HepG2 (cell line): ENCODE results near the gene ENPP7. TPM values are rescaled to one million over a fixed set of nuclear protein-coding genes. Genes with fewer than 3 reads are reported as not detected.

Source experiments
- ATAD3A ChIP-seq: sonication (generic); formaldehyde crosslinking; IDR thresholded peaks from 2 replicates; pipeline ENCODE4 v1.4.0; 2020; ENCODE audit warnings: missing genetic modification reagents
- ATF7 ChIP-seq, 2 experiments: fragments of 450-650 bp in 1 of 2; sonication (generic) in 1 of 2; formaldehyde crosslinking in 1 of 2; IDR thresholded peaks; 2 replicates each; pipeline versions ENCODE4 v1.4.0 to v1.6.1; 2016 to 2020; ENCODE audit warnings: antibody characterized with exemption in 1 of 2, mild to moderate bottlenecking in 1 of 2, missing genetic modification reagents in 1 of 2
- CBX5 ChIP-seq: sonication (generic); formaldehyde crosslinking; IDR thresholded peaks from 2 replicates; pipeline ENCODE4 v1.4.0; 2020; ENCODE audit warnings: missing genetic modification reagents, borderline replicate concordance
- DR1 ChIP-seq: sonication (generic); formaldehyde crosslinking; IDR thresholded peaks from 2 replicates; pipeline ENCODE4 v1.8.0; 2021; ENCODE audit warnings: mild to moderate bottlenecking, missing genetic modification reagents, inconsistent platforms
- ESRRA ChIP-seq: sonication (generic); formaldehyde crosslinking; IDR thresholded peaks from 2 replicates; pipeline ENCODE4 v1.5.1; 2020; ENCODE audit warnings: mild to moderate bottlenecking, low read depth, missing genetic modification reagents
- ETV5 ChIP-seq: IDR thresholded peaks from 2 replicates; pipeline ENCODE4 v1.6.1; 2018; ENCODE audit warnings: missing biosample characterization, missing genetic modification reagents, inconsistent platforms, borderline replicate concordance
- GFI1 ChIP-seq: sonication (generic); formaldehyde crosslinking; IDR thresholded peaks from 2 replicates; pipeline ENCODE4 v1.5.0; 2020; ENCODE audit warnings: missing genetic modification reagents, mild to moderate bottlenecking, borderline replicate concordance
- GTF2F1 ChIP-seq: fragments of 150-350 bp; IDR thresholded peaks from 2 replicates; pipeline ENCODE4 v1.6.1; 2014; ENCODE audit warnings: low read length
- MATR3 ChIP-seq: sonication (generic); formaldehyde crosslinking; IDR thresholded peaks from 2 replicates; pipeline ENCODE4 v1.4.0; 2020; ENCODE audit warnings: missing genetic modification reagents
- NFYC ChIP-seq: IDR thresholded peaks from 2 replicates; pipeline ENCODE4 v1.6.1; 2016; ENCODE audit warnings: missing genetic modification reagents, missing compliant biosample characterization
- NONO ChIP-seq, 2 experiments: fragments of 450-650 bp in 1 of 2; sonication (generic) in 1 of 2; formaldehyde crosslinking in 1 of 2; IDR thresholded peaks in 1 of 2; conservative IDR thresholded peaks in 1 of 2; 2 replicates each; pipeline versions ENCODE4 v1.6.1 to v1.8.0; 2017 to 2022; ENCODE audit warnings: mild to moderate bottlenecking in 1 of 2, missing genetic modification reagents in 1 of 2, moderate library complexity in 1 of 2
- POLR2AphosphoS5 ChIP-seq: IDR thresholded peaks from 2 replicates; pipeline ENCODE4 v1.6.1; 2012; ENCODE audit warnings: low read depth, low read length
- SP5 ChIP-seq: IDR thresholded peaks from 2 replicates; pipeline ENCODE4 v1.6.1; 2016; ENCODE audit warnings: low read depth, borderline replicate concordance
- SPEN ChIP-seq: sonication (generic); formaldehyde crosslinking; IDR thresholded peaks from 2 replicates; pipeline ENCODE4 v1.5.1; 2020; ENCODE audit warnings: low read depth, mild to moderate bottlenecking, missing genetic modification reagents
- ZNF354B ChIP-seq: sonication (generic); formaldehyde crosslinking; IDR thresholded peaks from 2 replicates; pipeline ENCODE4 v1.8.0; 2022; ENCODE audit warnings: mild to moderate bottlenecking, missing genetic modification reagents
- ZNF530 ChIP-seq: sonication (generic); formaldehyde crosslinking; IDR thresholded peaks from 2 replicates; pipeline ENCODE4 v1.5.0; 2020; ENCODE audit warnings: low read depth, mild to moderate bottlenecking, missing genetic modification reagents
- ZNF543 ChIP-seq: sonication (generic); formaldehyde crosslinking; IDR thresholded peaks from 2 replicates; pipeline ENCODE4 v1.4.0; 2020; ENCODE audit warnings: mild to moderate bottlenecking, missing genetic modification reagents
- ZNF720 ChIP-seq: sonication (generic); formaldehyde crosslinking; IDR thresholded peaks from 2 replicates; pipeline ENCODE4 v1.4.0; 2020; ENCODE audit warnings: missing genetic modification reagents
- polyA plus RNA-seq, 8 experiments: library from polyadenylated mRNA; depleted of rRNA in 3 of 8; stranded (reverse) in 7 of 8; unstranded in 1 of 8; fragments of >200 nt; fragmentation: Illumina TruSeq in 4 of 8; extraction: Trizol in 4 of 8; gene quantifications; 2 replicates each; pipeline versions ENCODE4 v1.2.1 to v1.2.3, GENCODE V29; 2011 to 2016; ENCODE audit warnings: low read depth in 4 of 8, missing spikeins in 1 of 8, mixed read lengths in 1 of 8; ENCODE audit not compliant: insufficient read depth in 1 of 8
- total RNA-seq, 5 experiments: library from RNA; depleted of rRNA; stranded (reverse); fragments of >200 nt; fragmentation: Illumina TruSeq; extraction: Trizol; gene quantifications; 2 replicates each; pipeline ENCODE4 v1.2.3, GENCODE V29; 2016; ENCODE audit warnings: low read depth in 1 of 5
- TF ChIP-seq, protein P1 (sequence below): sonication (generic); formaldehyde crosslinking; IDR thresholded peaks from 2 replicates; pipeline ENCODE4 v1.5.0; 2020; ENCODE audit warnings: mild to moderate bottlenecking, missing genetic modification reagents, moderate library complexity
- TF ChIP-seq, protein P2 (sequence below): sonication (generic); formaldehyde crosslinking; IDR thresholded peaks from 2 replicates; pipeline ENCODE4 v1.5.0; 2020; ENCODE audit warnings: mild to moderate bottlenecking, missing genetic modification reagents
- TF ChIP-seq, protein P3 (sequence below): IDR thresholded peaks from 2 replicates; pipeline ENCODE4 v1.6.1; 2016
- TF ChIP-seq, protein P4 (sequence below): sonication (generic); formaldehyde crosslinking; IDR thresholded peaks from 2 replicates; pipeline ENCODE4 v1.8.1; 2022; ENCODE audit warnings: low read depth, mild to moderate bottlenecking, missing genetic modification reagents

The ENPP7 gene
- total and polyA plus RNA-seq, 2 of the 13 experiments (the other 11 are each of a cell fraction or from before 2014, with no cell fraction given), result 1.1 to 2.2 TPM

DNA sequence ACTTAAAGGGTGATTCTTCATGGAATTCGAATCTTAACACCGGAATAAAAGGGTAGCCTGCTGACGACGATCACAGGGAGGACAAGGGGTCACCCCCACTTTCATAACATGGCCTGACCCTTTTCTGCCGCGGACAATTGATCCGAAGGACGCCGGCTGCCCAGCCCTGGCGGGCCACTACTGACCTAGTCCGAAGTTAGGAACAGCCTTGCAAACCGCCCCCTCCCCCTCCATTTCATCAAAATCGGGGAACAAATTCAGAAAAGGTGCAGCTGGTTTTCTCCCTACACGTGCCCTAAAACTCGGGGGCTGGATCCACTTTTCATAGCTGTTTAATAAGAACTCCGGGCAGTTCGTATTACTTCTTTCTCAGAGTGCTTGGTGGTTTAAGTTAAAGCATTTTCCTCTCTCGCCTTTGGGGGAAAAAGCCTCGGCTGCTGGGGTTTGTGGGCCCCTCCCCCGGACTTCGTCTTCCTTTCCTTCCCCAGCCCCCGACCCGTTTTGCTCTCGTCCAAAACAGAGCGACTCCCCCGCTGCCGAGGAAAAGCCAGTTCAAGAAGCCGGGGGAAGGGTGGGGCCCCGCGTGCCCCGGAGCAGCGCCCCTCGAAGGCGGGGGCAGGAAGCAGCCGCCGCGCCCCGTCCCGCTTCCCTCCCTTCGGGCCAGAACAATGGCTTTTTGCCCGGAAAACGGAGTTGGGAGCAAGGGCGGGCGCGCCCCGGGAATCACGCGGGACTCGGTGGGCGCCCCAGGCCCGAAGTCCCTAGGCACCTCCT is 46.6 kb downstream of the ENPP7 start (continued):
- TF ChIP-seq NFYC (CRISPR knock-in tag) (0 out of 2 replicates have a peak, but pooled peaks have one; percentile 21), ZNF530 (no peak), SP5 (CRISPR knock-in tag) (no peak), ZNF354B (CRISPR knock-in tag) (no peak), GFI1 (CRISPR knock-in tag) (no peak; the same call in 1 of the 2 replicates), SPEN (peak; percentile 35; the same call in 1 of the 2 replicates), POLR2AphosphoS5 (peak; percentile 46; the same call in 1 of the 2 replicates), ATF7 (IDR thresholded peaks at IDR 0.05) (no peak), ATF7 (CRISPR knock-in tag; IDR thresholded peaks at IDR 0.05) (no peak), ESRRA (CRISPR knock-in tag) (no peak), ZNF543 (no peak), CBX5 (CRISPR knock-in tag) (no peak), ZNF720 (no peak), MATR3 (CRISPR knock-in tag) (no peak), NONO (IDR thresholded peaks at IDR 0.05) (no peak), NONO (CRISPR knock-in tag; conservative IDR thresholded peaks at IDR 0.05) (no peak), ATAD3A (CRISPR knock-in tag) (no peak), ETV5 (peak; percentile 71), GTF2F1 (no peak), DR1 (no peak)
- TF ChIP-seq, protein P1, sequence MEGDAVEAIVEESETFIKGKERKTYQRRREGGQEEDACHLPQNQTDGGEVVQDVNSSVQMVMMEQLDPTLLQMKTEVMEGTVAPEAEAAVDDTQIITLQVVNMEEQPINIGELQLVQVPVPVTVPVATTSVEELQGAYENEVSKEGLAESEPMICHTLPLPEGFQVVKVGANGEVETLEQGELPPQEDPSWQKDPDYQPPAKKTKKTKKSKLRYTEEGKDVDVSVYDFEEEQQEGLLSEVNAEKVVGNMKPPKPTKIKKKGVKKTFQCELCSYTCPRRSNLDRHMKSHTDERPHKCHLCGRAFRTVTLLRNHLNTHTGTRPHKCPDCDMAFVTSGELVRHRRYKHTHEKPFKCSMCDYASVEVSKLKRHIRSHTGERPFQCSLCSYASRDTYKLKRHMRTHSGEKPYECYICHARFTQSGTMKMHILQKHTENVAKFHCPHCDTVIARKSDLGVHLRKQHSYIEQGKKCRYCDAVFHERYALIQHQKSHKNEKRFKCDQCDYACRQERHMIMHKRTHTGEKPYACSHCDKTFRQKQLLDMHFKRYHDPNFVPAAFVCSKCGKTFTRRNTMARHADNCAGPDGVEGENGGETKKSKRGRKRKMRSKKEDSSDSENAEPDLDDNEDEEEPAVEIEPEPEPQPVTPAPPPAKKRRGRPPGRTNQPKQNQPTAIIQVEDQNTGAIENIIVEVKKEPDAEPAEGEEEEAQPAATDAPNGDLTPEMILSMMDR (CRISPR knock-in tag), result peak; percentile 72
- TF ChIP-seq, protein P2, sequence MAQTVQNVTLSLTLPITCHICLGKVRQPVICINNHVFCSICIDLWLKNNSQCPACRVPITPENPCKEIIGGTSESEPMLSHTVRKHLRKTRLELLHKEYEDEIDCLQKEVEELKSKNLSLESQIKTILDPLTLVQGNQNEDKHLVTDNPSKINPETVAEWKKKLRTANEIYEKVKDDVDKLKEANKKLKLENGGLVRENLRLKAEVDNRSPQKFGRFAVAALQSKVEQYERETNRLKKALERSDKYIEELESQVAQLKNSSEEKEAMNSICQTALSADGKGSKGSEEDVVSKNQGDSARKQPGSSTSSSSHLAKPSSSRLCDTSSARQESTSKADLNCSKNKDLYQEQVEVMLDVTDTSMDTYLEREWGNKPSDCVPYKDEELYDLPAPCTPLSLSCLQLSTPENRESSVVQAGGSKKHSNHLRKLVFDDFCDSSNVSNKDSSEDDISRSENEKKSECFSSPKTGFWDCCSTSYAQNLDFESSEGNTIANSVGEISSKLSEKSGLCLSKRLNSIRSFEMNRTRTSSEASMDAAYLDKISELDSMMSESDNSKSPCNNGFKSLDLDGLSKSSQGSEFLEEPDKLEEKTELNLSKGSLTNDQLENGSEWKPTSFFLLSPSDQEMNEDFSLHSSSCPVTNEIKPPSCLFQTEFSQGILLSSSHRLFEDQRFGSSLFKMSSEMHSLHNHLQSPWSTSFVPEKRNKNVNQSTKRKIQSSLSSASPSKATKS (CRISPR knock-in tag), result no peak
- TF ChIP-seq, protein P3, sequence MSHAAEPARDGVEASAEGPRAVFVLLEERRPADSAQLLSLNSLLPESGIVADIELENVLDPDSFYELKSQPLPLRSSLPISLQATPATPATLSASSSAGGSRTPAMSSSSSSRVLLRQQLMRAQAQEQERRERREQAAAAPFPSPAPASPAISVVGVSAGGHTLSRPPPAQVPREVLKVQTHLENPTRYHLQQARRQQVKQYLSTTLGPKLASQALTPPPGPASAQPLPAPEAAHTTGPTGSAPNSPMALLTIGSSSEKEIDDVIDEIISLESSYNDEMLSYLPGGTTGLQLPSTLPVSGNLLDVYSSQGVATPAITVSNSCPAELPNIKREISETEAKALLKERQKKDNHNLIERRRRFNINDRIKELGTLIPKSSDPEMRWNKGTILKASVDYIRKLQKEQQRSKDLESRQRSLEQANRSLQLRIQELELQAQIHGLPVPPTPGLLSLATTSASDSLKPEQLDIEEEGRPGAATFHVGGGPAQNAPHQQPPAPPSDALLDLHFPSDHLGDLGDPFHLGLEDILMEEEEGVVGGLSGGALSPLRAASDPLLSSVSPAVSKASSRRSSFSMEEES (CRISPR knock-in tag), result peak; percentile 13; the same call in 1 of the 2 replicates
- TF ChIP-seq, protein P4, sequence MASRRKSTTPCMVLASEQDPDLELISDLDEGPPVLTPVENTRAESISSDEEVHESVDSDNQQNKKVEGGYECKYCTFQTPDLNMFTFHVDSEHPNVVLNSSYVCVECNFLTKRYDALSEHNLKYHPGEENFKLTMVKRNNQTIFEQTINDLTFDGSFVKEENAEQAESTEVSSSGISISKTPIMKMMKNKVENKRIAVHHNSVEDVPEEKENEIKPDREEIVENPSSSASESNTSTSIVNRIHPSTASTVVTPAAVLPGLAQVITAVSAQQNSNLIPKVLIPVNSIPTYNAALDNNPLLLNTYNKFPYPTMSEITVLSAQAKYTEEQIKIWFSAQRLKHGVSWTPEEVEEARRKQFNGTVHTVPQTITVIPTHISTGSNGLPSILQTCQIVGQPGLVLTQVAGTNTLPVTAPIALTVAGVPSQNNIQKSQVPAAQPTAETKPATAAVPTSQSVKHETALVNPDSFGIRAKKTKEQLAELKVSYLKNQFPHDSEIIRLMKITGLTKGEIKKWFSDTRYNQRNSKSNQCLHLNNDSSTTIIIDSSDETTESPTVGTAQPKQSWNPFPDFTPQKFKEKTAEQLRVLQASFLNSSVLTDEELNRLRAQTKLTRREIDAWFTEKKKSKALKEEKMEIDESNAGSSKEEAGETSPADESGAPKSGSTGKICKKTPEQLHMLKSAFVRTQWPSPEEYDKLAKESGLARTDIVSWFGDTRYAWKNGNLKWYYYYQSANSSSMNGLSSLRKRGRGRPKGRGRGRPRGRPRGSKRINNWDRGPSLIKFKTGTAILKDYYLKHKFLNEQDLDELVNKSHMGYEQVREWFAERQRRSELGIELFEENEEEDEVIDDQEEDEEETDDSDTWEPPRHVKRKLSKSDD (CRISPR knock-in tag), result no peak
